ENCODE data around the gene TRDN.

Gene TRDN

GRCh38 chr6:123383718-123384117, 253.0 kb downstream of the TRDN start:
- no peaks in the 10 kb centered on the region for H3K9me3 ChIP-seq (ENCODE audit: control insufficient read depth, low read depth, low read length)
- H3K36me3 ChIP-seq (ENCODE audit: control insufficient read depth, low read depth, low read length) = no peaks in the 10 kb centered on the region
- H3K27ac ChIP-seq (ENCODE audit: low read length) = no peak overlapping the region
- H3K27me3 ChIP-seq (ENCODE audit: control insufficient read depth, insufficient read depth, low read length) = no peaks in the 10 kb centered on the region
- no peak overlapping the region for H3K9ac ChIP-seq (ENCODE audit: low read length)
- no peak overlapping the region for H3K4me3 ChIP-seq (ENCODE audit: low read length)
- no peaks in the 10 kb centered on the region for H3K4me1 ChIP-seq (ENCODE audit: control insufficient read depth, low read depth, low read length)

GRCh38 chr6:123380257-123380656, 256.5 kb downstream of the TRDN start:
- H3K9ac ChIP-seq (ENCODE audit: low read length) = no peak overlapping the region
- no peaks in the 10 kb centered on the region for H3K9me3 ChIP-seq (ENCODE audit: control insufficient read depth, low read depth, low read length)
- no peaks in the 10 kb centered on the region for H3K27me3 ChIP-seq (ENCODE audit: control insufficient read depth, insufficient read depth, low read length)
- no peaks in the 10 kb centered on the region for H3K36me3 ChIP-seq (ENCODE audit: control insufficient read depth, low read depth, low read length)
- H3K4me1 ChIP-seq (ENCODE audit: control insufficient read depth, low read depth, low read length) = no peaks in the 10 kb centered on the region
- H3K4me3 ChIP-seq (ENCODE audit: low read length) = no peak overlapping the region
- no peak overlapping the region for H3K27ac ChIP-seq (ENCODE audit: low read length)

- Histone ChIP-seq H3K4me3 (ENCODE audit: low read length) (no peak overlapping the region), H3K27me3 (ENCODE audit: control insufficient read depth, insufficient read depth, low read length) (no peaks in the 10 kb centered on the region), H3K9ac (ENCODE audit: low read length) (no peak overlapping the region), H3K27ac (ENCODE audit: low read length) (no peak overlapping the region), H3K9me3 (ENCODE audit: control insufficient read depth, low read depth, low read length) (no peaks in the 10 kb centered on the region), H3K36me3 (ENCODE audit: control insufficient read depth, low read depth, low read length) (no peaks in the 10 kb centered on the region), H3K4me1 (ENCODE audit: control insufficient read depth, low read depth, low read length) (no peaks in the 10 kb centered on the region)
Observed at GRCh38 chr6:123372737-123373136, 264.0 kb downstream of the TRDN start.

GRCh38 chr6:123363912-123364311, 272.8 kb downstream of the TRDN start:
- no peak overlapping the region for H3K27ac ChIP-seq (ENCODE audit: low read length)
- no peaks in the 10 kb centered on the region for H3K9me3 ChIP-seq (ENCODE audit: control insufficient read depth, low read depth, low read length)
- no peaks in the 10 kb centered on the region for H3K36me3 ChIP-seq (ENCODE audit: control insufficient read depth, low read depth, low read length)
- H3K27me3 ChIP-seq (ENCODE audit: control insufficient read depth, insufficient read depth, low read length) = no peaks in the 10 kb centered on the region
- no peak overlapping the region for H3K9ac ChIP-seq (ENCODE audit: low read length)
- H3K4me1 ChIP-seq (ENCODE audit: control insufficient read depth, low read depth, low read length) = no peaks in the 10 kb centered on the region
- no peak overlapping the region for H3K4me3 ChIP-seq (ENCODE audit: low read length)

GRCh38 chr6:123360359-123360758, 276.4 kb downstream of the TRDN start:
- Histone ChIP-seq H3K9ac (ENCODE audit: low read length) (no peak overlapping the region), H3K27me3 (ENCODE audit: control insufficient read depth, insufficient read depth, low read length) (no peaks in the 10 kb centered on the region), H3K36me3 (ENCODE audit: control insufficient read depth, low read depth, low read length) (no peaks in the 10 kb centered on the region), H3K9me3 (ENCODE audit: control insufficient read depth, low read depth, low read length) (no peaks in the 10 kb centered on the region), H3K27ac (ENCODE audit: low read length) (no peak overlapping the region), H3K4me3 (ENCODE audit: low read length) (no peak overlapping the region), H3K4me1 (ENCODE audit: control insufficient read depth, low read depth, low read length) (no peaks in the 10 kb centered on the region)

GRCh38 chr6:123352705-123353104, 284.0 kb downstream of the TRDN start:
- Histone ChIP-seq H3K36me3 (ENCODE audit: control insufficient read depth, low read depth, low read length) (no peaks in the 10 kb centered on the region), H3K4me3 (ENCODE audit: low read length) (no peak overlapping the region), H3K27ac (ENCODE audit: low read length) (no peak overlapping the region), H3K9ac (ENCODE audit: low read length) (no peak overlapping the region), H3K9me3 (ENCODE audit: control insufficient read depth, low read depth, low read length) (no peaks in the 10 kb centered on the region), H3K27me3 (ENCODE audit: control insufficient read depth, insufficient read depth, low read length) (no peaks in the 10 kb centered on the region), H3K4me1 (ENCODE audit: control insufficient read depth, low read depth, low read length) (no peaks in the 10 kb centered on the region)

GRCh38 chr6:123352279-123352678, 284.5 kb downstream of the TRDN start:
- no peak overlapping the region for H3K4me3 ChIP-seq (ENCODE audit: low read length)
- H3K9me3 ChIP-seq (ENCODE audit: control insufficient read depth, low read depth, low read length) = no peaks in the 10 kb centered on the region
- H3K4me1 ChIP-seq (ENCODE audit: control insufficient read depth, low read depth, low read length) = no peaks in the 10 kb centered on the region
- no peak overlapping the region for H3K27ac ChIP-seq (ENCODE audit: low read length)
- H3K36me3 ChIP-seq (ENCODE audit: control insufficient read depth, low read depth, low read length) = no peaks in the 10 kb centered on the region
- no peaks in the 10 kb centered on the region for H3K27me3 ChIP-seq (ENCODE audit: control insufficient read depth, insufficient read depth, low read length)
- H3K9ac ChIP-seq (ENCODE audit: low read length) = no peak overlapping the region

- Histone ChIP-seq H3K27me3 (ENCODE audit: control insufficient read depth, insufficient read depth, low read length) (no peaks in the 10 kb centered on the region), H3K4me3 (ENCODE audit: low read length) (no peak overlapping the region)
Observed at GRCh38 chr6:123343836-123344235, 292.9 kb downstream of the TRDN start.

GRCh38 chr6:123338394-123338793, 298.4 kb downstream of the TRDN start:
- H3K27me3 ChIP-seq (ENCODE audit: control insufficient read depth, insufficient read depth, low read length) = no peaks in the 10 kb centered on the region

More at GRCh38 chr6:123343836-123344235, 292.9 kb downstream of the TRDN start:
- Histone ChIP-seq H3K9ac (ENCODE audit: low read length) (no peak overlapping the region), H3K9me3 (ENCODE audit: control insufficient read depth, low read depth, low read length) (no peaks in the 10 kb centered on the region), H3K4me1 (ENCODE audit: control insufficient read depth, low read depth, low read length) (no peaks in the 10 kb centered on the region), H3K27ac (ENCODE audit: low read length) (no peak overlapping the region), H3K36me3 (ENCODE audit: control insufficient read depth, low read depth, low read length) (no peaks in the 10 kb centered on the region)

GRCh38 chr6:123333000-123333756, 303.6 kb downstream of the TRDN start:
- Histone ChIP-seq H3K9me3 (ENCODE audit: control insufficient read depth, low read depth, low read length) (no peaks in the 10 kb centered on the region), H3K36me3 (ENCODE audit: control insufficient read depth, low read depth, low read length) (no peaks in the 10 kb centered on the region), H3K9ac (ENCODE audit: low read length) (no peak overlapping the region), H3K27me3 (ENCODE audit: control insufficient read depth, insufficient read depth, low read length) (no peaks in the 10 kb centered on the region), H3K4me1 (ENCODE audit: control insufficient read depth, low read depth, low read length) (no peaks in the 10 kb centered on the region), H3K4me3 (ENCODE audit: low read length) (no peak overlapping the region), H3K27ac (ENCODE audit: low read length) (no peak overlapping the region)

More at GRCh38 chr6:123338394-123338793, 298.4 kb downstream of the TRDN start:
- Histone ChIP-seq H3K9me3 (ENCODE audit: control insufficient read depth, low read depth, low read length) (no peaks in the 10 kb centered on the region), H3K4me3 (ENCODE audit: low read length) (no peak overlapping the region), H3K27ac (ENCODE audit: low read length) (no peak overlapping the region), H3K9ac (ENCODE audit: low read length) (no peak overlapping the region), H3K4me1 (ENCODE audit: control insufficient read depth, low read depth, low read length) (no peaks in the 10 kb centered on the region), H3K36me3 (ENCODE audit: control insufficient read depth, low read depth, low read length) (no peaks in the 10 kb centered on the region)

GRCh38 chr6:123332070-123332469, 304.7 kb downstream of the TRDN start:
- Histone ChIP-seq H3K9me3 (ENCODE audit: control insufficient read depth, low read depth, low read length) (no peaks in the 10 kb centered on the region), H3K9ac (ENCODE audit: low read length) (no peak overlapping the region), H3K4me1 (ENCODE audit: control insufficient read depth, low read depth, low read length) (no peaks in the 10 kb centered on the region), H3K27ac (ENCODE audit: low read length) (no peak overlapping the region), H3K36me3 (ENCODE audit: control insufficient read depth, low read depth, low read length) (no peaks in the 10 kb centered on the region), H3K4me3 (ENCODE audit: low read length) (no peak overlapping the region), H3K27me3 (ENCODE audit: control insufficient read depth, insufficient read depth, low read length) (no peaks in the 10 kb centered on the region)

GRCh38 chr6:123329337-123329736, 307.4 kb downstream of the TRDN start:
- H3K27me3 ChIP-seq (ENCODE audit: control insufficient read depth, insufficient read depth, low read length) = no peaks in the 10 kb centered on the region
- H3K4me1 ChIP-seq (ENCODE audit: control insufficient read depth, low read depth, low read length) = no peaks in the 10 kb centered on the region
- no peak overlapping the region for H3K9ac ChIP-seq (ENCODE audit: low read length)
- no peak overlapping the region for H3K4me3 ChIP-seq (ENCODE audit: low read length)
- H3K9me3 ChIP-seq (ENCODE audit: control insufficient read depth, low read depth, low read length) = no peaks in the 10 kb centered on the region
- H3K27ac ChIP-seq (ENCODE audit: low read length) = no peak overlapping the region
- H3K36me3 ChIP-seq (ENCODE audit: control insufficient read depth, low read depth, low read length) = no peaks in the 10 kb centered on the region

Data from iPS-18a (cell line).